K562 (cell line): Measurements from ENCODE around the gene ALKBH2.

Source experiments
- CBX1 ChIP-seq: sonication (generic); IDR thresholded peaks from 2 replicates; pipeline ENCODE4 v1.6.1; 2016; ENCODE audit warnings: antibody characterized with exemption, low read depth, mild to moderate bottlenecking
- EZH2 ChIP-seq: IDR thresholded peaks from 2 replicates; pipeline ENCODE4 v1.6.1; 2012; ENCODE audit warnings: low read depth, mild to moderate bottlenecking, inconsistent platforms, low read length, borderline replicate concordance
- HSF4 ChIP-seq: fragments of 250-450 bp; sonication (Bioruptor Pico); IDR thresholded peaks from 2 replicates; pipeline ENCODE4 v2.1.2; 2022; ENCODE audit warnings: mild to moderate bottlenecking, moderate library complexity, borderline replicate concordance
- MYC ChIP-seq, 2 experiments: fragments of 250-450 bp in 1 of 2; sonication (Bioruptor Pico) in 1 of 2; IDR thresholded peaks; 2 replicates each; pipeline versions ENCODE4 v1.5.1 to v1.6.1; 2012 to 2021; ENCODE audit warnings: low read depth in 2 of 2, borderline replicate concordance in 1 of 2, improper control_type of control experiment in 1 of 2, low read length in 1 of 2, mild to moderate bottlenecking in 1 of 2, moderate library complexity in 1 of 2
- TRIM28 ChIP-seq: fragments of 450-650 bp; IDR thresholded peaks from 2 replicates; pipeline ENCODE4 v1.6.1; 2017
- TF ChIP-seq, protein P1 (sequence below): fragments of 250-450 bp; sonication (Bioruptor Pico); IDR thresholded peaks from 2 replicates; pipeline ENCODE4 v1.8.0; 2022; ENCODE audit warnings: inconsistent platforms
- TF ChIP-seq, protein P2 (sequence below): sonication (generic); formaldehyde crosslinking; IDR thresholded peaks from 2 replicates; pipeline ENCODE4 v1.4.0; 2020; ENCODE audit warnings: mild to moderate bottlenecking, missing genetic modification reagents

DNA sequence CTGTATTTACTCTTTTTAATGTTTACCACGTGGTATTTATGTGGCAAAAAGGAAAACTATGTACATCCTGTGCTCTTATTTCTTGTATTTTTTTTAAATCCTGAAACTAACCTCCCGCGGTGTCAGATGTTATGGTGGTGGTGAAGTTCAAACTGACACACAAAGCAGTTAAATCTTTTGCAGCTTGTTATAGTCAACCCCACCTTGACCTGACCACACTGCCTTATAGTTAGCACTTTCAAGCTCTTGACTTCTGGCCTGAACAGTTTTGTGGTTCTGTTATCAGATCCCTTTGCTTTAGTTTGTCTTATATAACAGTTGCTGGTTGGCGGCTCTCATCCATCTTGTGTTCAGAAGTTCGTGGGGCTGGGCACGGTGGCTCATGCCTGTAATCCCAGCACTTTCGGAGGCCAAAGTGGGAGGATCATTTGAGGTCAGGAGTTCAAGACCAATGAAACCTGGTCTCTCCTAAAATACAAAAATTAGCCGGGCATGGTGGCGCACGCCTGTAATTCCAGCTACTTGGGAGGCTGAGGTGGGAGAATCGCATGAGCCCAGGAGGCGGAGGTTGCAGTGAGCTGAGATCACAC is 6.3 kb upstream of the ALKBH2 start:
- TF ChIP-seq HSF4 (CRISPR knock-in tag), result no peak
- TF ChIP-seq EZH2, result no peak
- TF ChIP-seq TRIM28, result no peak
- TF ChIP-seq, protein P1, sequence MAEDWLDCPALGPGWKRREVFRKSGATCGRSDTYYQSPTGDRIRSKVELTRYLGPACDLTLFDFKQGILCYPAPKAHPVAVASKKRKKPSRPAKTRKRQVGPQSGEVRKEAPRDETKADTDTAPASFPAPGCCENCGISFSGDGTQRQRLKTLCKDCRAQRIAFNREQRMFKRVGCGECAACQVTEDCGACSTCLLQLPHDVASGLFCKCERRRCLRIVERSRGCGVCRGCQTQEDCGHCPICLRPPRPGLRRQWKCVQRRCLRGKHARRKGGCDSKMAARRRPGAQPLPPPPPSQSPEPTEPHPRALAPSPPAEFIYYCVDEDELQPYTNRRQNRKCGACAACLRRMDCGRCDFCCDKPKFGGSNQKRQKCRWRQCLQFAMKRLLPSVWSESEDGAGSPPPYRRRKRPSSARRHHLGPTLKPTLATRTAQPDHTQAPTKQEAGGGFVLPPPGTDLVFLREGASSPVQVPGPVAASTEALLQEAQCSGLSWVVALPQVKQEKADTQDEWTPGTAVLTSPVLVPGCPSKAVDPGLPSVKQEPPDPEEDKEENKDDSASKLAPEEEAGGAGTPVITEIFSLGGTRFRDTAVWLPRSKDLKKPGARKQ (CRISPR knock-in tag), result no peak
- TF ChIP-seq CBX1, result no peak
- TF ChIP-seq, protein P2, sequence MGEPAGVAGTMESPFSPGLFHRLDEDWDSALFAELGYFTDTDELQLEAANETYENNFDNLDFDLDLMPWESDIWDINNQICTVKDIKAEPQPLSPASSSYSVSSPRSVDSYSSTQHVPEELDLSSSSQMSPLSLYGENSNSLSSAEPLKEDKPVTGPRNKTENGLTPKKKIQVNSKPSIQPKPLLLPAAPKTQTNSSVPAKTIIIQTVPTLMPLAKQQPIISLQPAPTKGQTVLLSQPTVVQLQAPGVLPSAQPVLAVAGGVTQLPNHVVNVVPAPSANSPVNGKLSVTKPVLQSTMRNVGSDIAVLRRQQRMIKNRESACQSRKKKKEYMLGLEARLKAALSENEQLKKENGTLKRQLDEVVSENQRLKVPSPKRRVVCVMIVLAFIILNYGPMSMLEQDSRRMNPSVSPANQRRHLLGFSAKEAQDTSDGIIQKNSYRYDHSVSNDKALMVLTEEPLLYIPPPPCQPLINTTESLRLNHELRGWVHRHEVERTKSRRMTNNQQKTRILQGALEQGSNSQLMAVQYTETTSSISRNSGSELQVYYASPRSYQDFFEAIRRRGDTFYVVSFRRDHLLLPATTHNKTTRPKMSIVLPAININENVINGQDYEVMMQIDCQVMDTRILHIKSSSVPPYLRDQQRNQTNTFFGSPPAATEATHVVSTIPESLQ (CRISPR knock-in tag), result no peak
- no peak for TF ChIP-seq MYC (IDR thresholded peaks at IDR 0.05; ENCODE audit: low read depth, low read length)
- no peak for TF ChIP-seq MYC (CRISPR knock-in tag; IDR thresholded peaks at IDR 0.05; ENCODE audit: borderline replicate concordance, low read depth)
